Keratinocyte (primary cell): ENCODE data around the gene TRPM6. TPM values are rescaled to one million over a fixed set of nuclear protein-coding genes. Genes with fewer than 3 reads are reported as not detected.

ENCODE experiments used
- DNase-seq: peaks from one replicate; pipeline ENCODE4 v3.0.0-alpha.2; 2011; ENCODE audit warnings: low read depth, missing footprints, low spot score
- FAIRE-seq: peaks from 2 replicates; lab custom pipeline; 2011; peaks lifted over from hg19 to GRCh38; lab: Jason Lieb, UNC
- H2AFZ ChIP-seq: 2 replicates; pipeline ENCODE4 v1.6.0; 2012; ENCODE audit warnings: low read length, control low read depth, inconsistent platforms; ENCODE audit not compliant: control insufficient read depth
- H3K27ac ChIP-seq: 2 replicates; pipeline ENCODE4 v1.5.1; 2011; ENCODE audit warnings: low read length; ENCODE audit not compliant: control insufficient read depth, insufficient read depth
- H3K27me3 ChIP-seq: 3 replicates; pipeline ENCODE4 v1.6.0; 2011; ENCODE audit warnings: low read length; ENCODE audit not compliant: control insufficient read depth, insufficient read depth; ENCODE audit errors: extremely low read depth
- H3K36me3 ChIP-seq, 2 experiments: 2 replicates in 1 of 2; 3 replicates in 1 of 2; pipeline ENCODE4 v1.5.1; 2011; ENCODE audit warnings: low read length in 2 of 2, mild to moderate bottlenecking in 1 of 2; ENCODE audit not compliant: control insufficient read depth in 2 of 2, insufficient read depth in 2 of 2; ENCODE audit errors: extremely low read depth in 1 of 2
- H3K4me1 ChIP-seq: 3 replicates; pipeline ENCODE4 v1.5.1; 2011; ENCODE audit warnings: low read length; ENCODE audit not compliant: control insufficient read depth, insufficient read depth; ENCODE audit errors: extremely low read depth
- H3K4me2 ChIP-seq: 3 replicates; pipeline ENCODE4 v1.6.0; 2011; ENCODE audit warnings: low read depth, low read length; ENCODE audit not compliant: control insufficient read depth, insufficient read depth; ENCODE audit errors: extremely low read depth
- H3K4me3 ChIP-seq, 3 experiments: fragments of 200-600 bp in 1 of 3; sonication (generic) in 1 of 3; 2 replicates in 2 of 3; 3 replicates in 1 of 3; pipeline ENCODE4 v1.5.1; 2011 to 2016; ENCODE audit warnings: low read length in 3 of 3, mild to moderate bottlenecking in 3 of 3, control low read depth in 2 of 3, inconsistent platforms in 1 of 3, low read depth in 1 of 3, mixed read lengths in 1 of 3, mixed run types in 1 of 3, moderate library complexity in 1 of 3; ENCODE audit not compliant: control insufficient read depth in 2 of 3, insufficient read depth in 2 of 3; ENCODE audit errors: extremely low read depth in 1 of 3
- H3K79me2 ChIP-seq: 2 replicates; pipeline ENCODE4 v1.6.0; 2012; ENCODE audit warnings: low read length; ENCODE audit not compliant: control insufficient read depth, insufficient read depth
- H3K9ac ChIP-seq: 3 replicates; pipeline ENCODE4 v1.6.0; 2011; ENCODE audit warnings: low read length; ENCODE audit not compliant: control insufficient read depth, insufficient read depth; ENCODE audit errors: extremely low read depth
- H3K9me1 ChIP-seq: 3 replicates; pipeline ENCODE4 v1.6.0; 2011; ENCODE audit warnings: low read length; ENCODE audit not compliant: control insufficient read depth, insufficient read depth; ENCODE audit errors: extremely low read depth
- H3K9me3 ChIP-seq: 2 replicates; pipeline ENCODE4 v1.5.1; 2012; ENCODE audit warnings: low read depth, low read length; ENCODE audit not compliant: control insufficient read depth
- H4K20me1 ChIP-seq: 3 replicates; pipeline ENCODE4 v1.6.0; 2011; ENCODE audit warnings: low read length; ENCODE audit not compliant: control insufficient read depth, insufficient read depth; ENCODE audit errors: extremely low read depth
- EZH2 ChIP-seq: IDR thresholded peaks from one replicate; pipeline ENCODE4 v1.6.1; 2012; ENCODE audit warnings: inconsistent platforms, mild to moderate bottlenecking, low read length, moderate library complexity
- dilution Hi-C: fragments of 300-500 bp; cut with MboI; formaldehyde crosslinking; loops from one replicate; pipeline ENCODE4 v1.7.0; 2020; ENCODE audit warnings: low sequenced_read_pairs; ENCODE audit not compliant: extremely low pct_ligation_motif_present
- polyA plus RNA-seq, 5 experiments: library from polyadenylated mRNA; depleted of rRNA in 3 of 5; stranded (reverse) in 3 of 5; stranded (forward) in 1 of 5; unstranded in 1 of 5; fragments of >200 nt; gene quantifications; 1 replicate in 1 of 5; 2 replicates in 3 of 5; 3 replicates in 1 of 5; pipeline versions ENCODE4 v1.2.1 to v1.2.3, GENCODE V29; 2011 to 2012; ENCODE audit warnings: missing spikeins in 2 of 5, low read depth in 1 of 5, low replicate concordance in 1 of 5
- TF ChIP-seq, protein P1 (sequence below), 3 experiments: IDR thresholded peaks in 1 of 3; conservative IDR thresholded peaks in 1 of 3; optimal IDR thresholded peaks in 1 of 3; 2 replicates in 2 of 3; 3 replicates in 1 of 3; pipeline versions ENCODE3 to v1.5.1; 2011; ENCODE audit warnings: low read length in 3 of 3, mild to moderate bottlenecking in 3 of 3, moderate library complexity in 2 of 3, control low read depth in 1 of 3, inconsistent platforms in 1 of 3; ENCODE audit not compliant: insufficient read depth in 2 of 3; ENCODE audit errors: extremely low read depth in 1 of 3

TRPM6 gene
- polyA plus RNA-seq, 1 donor (not counting 4 experiments of a cell fraction or from before 2014, with no cell fraction given), result 0.18 TPM

DNA sequence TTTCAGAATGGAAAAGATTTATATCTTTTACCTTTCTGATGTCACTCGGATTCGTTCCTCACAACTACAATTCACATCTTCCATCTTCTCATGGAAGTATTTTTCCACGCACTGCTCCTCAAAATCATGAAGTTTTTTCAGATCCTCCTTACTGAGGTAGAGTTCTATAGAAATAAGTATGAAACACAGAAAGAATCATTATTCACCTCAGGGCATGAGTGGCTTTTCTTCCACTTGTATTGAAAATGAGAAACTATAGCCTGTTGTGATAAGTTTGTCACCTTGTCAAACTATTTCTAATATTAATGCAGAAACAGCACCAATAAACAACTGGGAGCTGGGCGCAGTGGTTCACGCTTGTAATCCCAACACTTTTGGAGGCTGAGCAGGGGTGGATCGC lies 116.0 kb downstream of the TRPM6 start:
- Histone ChIP-seq H3K9ac (no peak overlapping the region), H2AFZ (no peak overlapping the region), H3K4me1 (no peaks in the 10 kb centered on the region), H3K9me1 (no peaks in the 10 kb centered on the region), H3K9me3 (no peaks in the 10 kb centered on the region), H3K4me3 (no peak overlapping the region), H3K27me3 (no peaks in the 10 kb centered on the region), H3K36me3 (no peaks in the 10 kb centered on the region), H4K20me1 (no peaks in the 10 kb centered on the region), H3K27ac (no peak overlapping the region), H3K4me2 (no peak overlapping the region), H3K79me2 (no peaks in the 10 kb centered on the region)
- dilution Hi-C loops, result no loop called here
- no peak for FAIRE-seq
- DNase-seq, result no peak
- TF ChIP-seq, protein P1, sequence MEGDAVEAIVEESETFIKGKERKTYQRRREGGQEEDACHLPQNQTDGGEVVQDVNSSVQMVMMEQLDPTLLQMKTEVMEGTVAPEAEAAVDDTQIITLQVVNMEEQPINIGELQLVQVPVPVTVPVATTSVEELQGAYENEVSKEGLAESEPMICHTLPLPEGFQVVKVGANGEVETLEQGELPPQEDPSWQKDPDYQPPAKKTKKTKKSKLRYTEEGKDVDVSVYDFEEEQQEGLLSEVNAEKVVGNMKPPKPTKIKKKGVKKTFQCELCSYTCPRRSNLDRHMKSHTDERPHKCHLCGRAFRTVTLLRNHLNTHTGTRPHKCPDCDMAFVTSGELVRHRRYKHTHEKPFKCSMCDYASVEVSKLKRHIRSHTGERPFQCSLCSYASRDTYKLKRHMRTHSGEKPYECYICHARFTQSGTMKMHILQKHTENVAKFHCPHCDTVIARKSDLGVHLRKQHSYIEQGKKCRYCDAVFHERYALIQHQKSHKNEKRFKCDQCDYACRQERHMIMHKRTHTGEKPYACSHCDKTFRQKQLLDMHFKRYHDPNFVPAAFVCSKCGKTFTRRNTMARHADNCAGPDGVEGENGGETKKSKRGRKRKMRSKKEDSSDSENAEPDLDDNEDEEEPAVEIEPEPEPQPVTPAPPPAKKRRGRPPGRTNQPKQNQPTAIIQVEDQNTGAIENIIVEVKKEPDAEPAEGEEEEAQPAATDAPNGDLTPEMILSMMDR (optimal IDR thresholded peaks at IDR 0.05 in 1 of 3, IDR thresholded peaks at IDR 0.05 in 1 of 3, conservative IDR thresholded peaks at IDR 0.05 in 1 of 3; ENCODE audit: extremely low read depth in 1 of 3, insufficient read depth in 2 of 3, low read length in 3 of 3), result no peak
- no peak for TF ChIP-seq EZH2

DNA sequence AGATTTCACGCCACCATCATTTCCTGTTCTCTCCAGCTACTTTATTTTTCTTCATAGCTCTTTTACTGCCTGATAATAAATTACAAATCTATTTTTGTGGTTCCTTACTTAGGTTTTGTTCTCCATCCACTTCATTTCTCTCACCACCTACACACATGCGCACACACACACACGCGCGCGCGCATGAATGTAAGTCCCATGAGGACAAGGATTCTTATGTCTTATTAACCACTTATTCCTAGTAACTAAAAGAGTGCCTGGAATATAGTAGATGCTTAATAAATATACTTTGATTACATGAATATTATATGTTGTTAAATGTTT lies 116.5 kb downstream of the TRPM6 start:
- Histone ChIP-seq H3K79me2 (no peaks in the 10 kb centered on the region), H3K4me1 (no peaks in the 10 kb centered on the region), H3K4me2 (no peak overlapping the region), H2AFZ (no peak overlapping the region), H3K36me3 (no peaks in the 10 kb centered on the region), H3K27me3 (no peaks in the 10 kb centered on the region), H4K20me1 (no peaks in the 10 kb centered on the region), H3K9me1 (no peaks in the 10 kb centered on the region), H3K4me3 (no peak overlapping the region), H3K27ac (no peak overlapping the region), H3K9me3 (no peaks in the 10 kb centered on the region), H3K9ac (no peak overlapping the region)
- TF ChIP-seq, protein P1 (optimal IDR thresholded peaks at IDR 0.05 in 1 of 3, IDR thresholded peaks at IDR 0.05 in 1 of 3, conservative IDR thresholded peaks at IDR 0.05 in 1 of 3; ENCODE audit: extremely low read depth in 1 of 3, insufficient read depth in 2 of 3, low read length in 3 of 3), result no peak
- no peak for TF ChIP-seq EZH2
- FAIRE-seq, result no peak
- dilution Hi-C loops, result no loop called here
- no peak for DNase-seq
